Measurements from ENCODE around the gene SSX2.
"Not testable (repeated sequence)": the region's sequence is repeated elsewhere in the genome, so short reads cannot be mapped to it uniquely, and the experiment has no call there.

DNA sequence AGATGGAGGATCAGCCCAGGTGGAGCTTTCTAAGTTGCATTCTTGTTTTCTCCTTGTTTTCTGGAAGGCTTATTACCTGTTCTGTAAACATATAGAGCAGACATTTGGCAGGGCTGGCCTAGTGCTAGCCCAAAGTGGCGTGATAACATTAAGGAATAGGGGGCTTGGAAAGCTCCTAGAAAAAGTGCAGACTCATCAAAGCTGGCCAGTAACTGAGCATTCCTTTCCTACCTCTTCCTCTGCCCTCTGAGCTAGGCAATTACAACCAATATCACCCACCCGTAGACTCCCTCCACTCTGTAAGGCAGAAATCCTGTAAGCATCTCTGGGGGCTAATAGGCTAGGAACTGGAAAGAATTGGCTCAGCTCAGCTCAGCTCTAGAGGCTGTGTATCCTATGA is 44.8 kb downstream of the SSX2 start:
- TF ChIP-seq POLR2AphosphoS5, EP300 (IDR thresholded peaks at IDR 0.05): not testable (repeated sequence)
- TF ChIP-seq, protein P1, sequence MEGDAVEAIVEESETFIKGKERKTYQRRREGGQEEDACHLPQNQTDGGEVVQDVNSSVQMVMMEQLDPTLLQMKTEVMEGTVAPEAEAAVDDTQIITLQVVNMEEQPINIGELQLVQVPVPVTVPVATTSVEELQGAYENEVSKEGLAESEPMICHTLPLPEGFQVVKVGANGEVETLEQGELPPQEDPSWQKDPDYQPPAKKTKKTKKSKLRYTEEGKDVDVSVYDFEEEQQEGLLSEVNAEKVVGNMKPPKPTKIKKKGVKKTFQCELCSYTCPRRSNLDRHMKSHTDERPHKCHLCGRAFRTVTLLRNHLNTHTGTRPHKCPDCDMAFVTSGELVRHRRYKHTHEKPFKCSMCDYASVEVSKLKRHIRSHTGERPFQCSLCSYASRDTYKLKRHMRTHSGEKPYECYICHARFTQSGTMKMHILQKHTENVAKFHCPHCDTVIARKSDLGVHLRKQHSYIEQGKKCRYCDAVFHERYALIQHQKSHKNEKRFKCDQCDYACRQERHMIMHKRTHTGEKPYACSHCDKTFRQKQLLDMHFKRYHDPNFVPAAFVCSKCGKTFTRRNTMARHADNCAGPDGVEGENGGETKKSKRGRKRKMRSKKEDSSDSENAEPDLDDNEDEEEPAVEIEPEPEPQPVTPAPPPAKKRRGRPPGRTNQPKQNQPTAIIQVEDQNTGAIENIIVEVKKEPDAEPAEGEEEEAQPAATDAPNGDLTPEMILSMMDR (IDR thresholded peaks at IDR 0.05) = not testable (repeated sequence)
